ENCODE data around the gene KLF11. TPM values are rescaled to one million over a fixed set of nuclear protein-coding genes. Genes with fewer than 3 reads are reported as not detected.

Gene KLF11
- total RNA-seq, 1 experiment from 2014 or later, result 21.0 TPM

- Mint-ChIP-seq H3K4me1 (ENCODE audit: low read depth, unreplicated experiment) (peaks cover 13% of the 10 kb centered on the region), H3K9me3 (ENCODE audit: unreplicated experiment) (no peaks in the 10 kb centered on the region), H3K27me3 (ENCODE audit: insufficient read depth, unreplicated experiment) (no peaks in the 10 kb centered on the region), H3K4me3 (ENCODE audit: unreplicated experiment) (no peak overlapping the region), H3K36me3 (ENCODE audit: insufficient read depth, unreplicated experiment) (no peaks in the 10 kb centered on the region), H3K27ac (ENCODE audit: unreplicated experiment) (no peak overlapping the region)
- H3K27me3 ChIP-seq (replicated peaks; ENCODE audit: control insufficient read depth, insufficient read depth, low read length), result no peaks in the 10 kb centered on the region
- TF ChIP-seq, protein P1, sequence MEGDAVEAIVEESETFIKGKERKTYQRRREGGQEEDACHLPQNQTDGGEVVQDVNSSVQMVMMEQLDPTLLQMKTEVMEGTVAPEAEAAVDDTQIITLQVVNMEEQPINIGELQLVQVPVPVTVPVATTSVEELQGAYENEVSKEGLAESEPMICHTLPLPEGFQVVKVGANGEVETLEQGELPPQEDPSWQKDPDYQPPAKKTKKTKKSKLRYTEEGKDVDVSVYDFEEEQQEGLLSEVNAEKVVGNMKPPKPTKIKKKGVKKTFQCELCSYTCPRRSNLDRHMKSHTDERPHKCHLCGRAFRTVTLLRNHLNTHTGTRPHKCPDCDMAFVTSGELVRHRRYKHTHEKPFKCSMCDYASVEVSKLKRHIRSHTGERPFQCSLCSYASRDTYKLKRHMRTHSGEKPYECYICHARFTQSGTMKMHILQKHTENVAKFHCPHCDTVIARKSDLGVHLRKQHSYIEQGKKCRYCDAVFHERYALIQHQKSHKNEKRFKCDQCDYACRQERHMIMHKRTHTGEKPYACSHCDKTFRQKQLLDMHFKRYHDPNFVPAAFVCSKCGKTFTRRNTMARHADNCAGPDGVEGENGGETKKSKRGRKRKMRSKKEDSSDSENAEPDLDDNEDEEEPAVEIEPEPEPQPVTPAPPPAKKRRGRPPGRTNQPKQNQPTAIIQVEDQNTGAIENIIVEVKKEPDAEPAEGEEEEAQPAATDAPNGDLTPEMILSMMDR (IDR thresholded peaks at IDR 0.05; ENCODE audit: insufficient read depth in 1 of 2, low read depth in 1 of 2, low read length in 1 of 2, severe bottlenecking in 1 of 2, unreplicated experiment in 1 of 2), result peak in 1 of 2 experiments; percentile 11
- POLR2A ChIA-PET, result no interaction called here
- H3K4me1 ChIP-seq, result no peaks in the 10 kb centered on the region
- DNase-seq, result no peak
- no peaks in the 10 kb centered on the region for H3K36me3 ChIP-seq (ENCODE audit: control insufficient read depth, insufficient read depth, low read length)
- CTCF ChIA-PET, result interaction anchor here (0.7 kb wide), 2 partner anchors 9 to 52 kb away, joined by 3 to 4 read pairs; no protein-coding TSS in a partner anchor
- intact Hi-C loops (cut with micrococcal nuclease; ENCODE audit: unreplicated experiment), result no loop called here
- BruUV-seq (replicated peaks), result no TSS peak
- no peaks in the 10 kb centered on the region for H3K9me3 ChIP-seq
- no peak overlapping the region for H3K4me3 ChIP-seq (ENCODE audit: low read depth, low read length)
These were observed 7.1 kb upstream of the KLF11 start for GRCh38 chr2:10036095-10036884.

GRCh38 chr2:10038123-10038522 is 5.2 kb upstream of the KLF11 start:
- Mint-ChIP-seq H3K4me3 (ENCODE audit: unreplicated experiment) (no peak overlapping the region), H3K27ac (ENCODE audit: unreplicated experiment) (no peak overlapping the region), H3K4me1 (ENCODE audit: low read depth, unreplicated experiment) (peaks cover 22% of the 10 kb centered on the region), H3K27me3 (ENCODE audit: insufficient read depth, unreplicated experiment) (no peaks in the 10 kb centered on the region), H3K9me3 (ENCODE audit: unreplicated experiment) (no peaks in the 10 kb centered on the region), H3K36me3 (ENCODE audit: insufficient read depth, unreplicated experiment) (peaks cover 9% of the 10 kb centered on the region)
- H3K9me3 ChIP-seq, result no peaks in the 10 kb centered on the region
- intact Hi-C loops (cut with micrococcal nuclease; ENCODE audit: unreplicated experiment), result no loop called here
- ChIA-PET CTCF (no interaction called here), POLR2A (no interaction called here)
- TF ChIP-seq, protein P1 (IDR thresholded peaks at IDR 0.05; ENCODE audit: insufficient read depth in 1 of 2, low read depth in 1 of 2, low read length in 1 of 2, severe bottlenecking in 1 of 2, unreplicated experiment in 1 of 2), result no peak
- H3K36me3 ChIP-seq (ENCODE audit: control insufficient read depth, insufficient read depth, low read length), result no peaks in the 10 kb centered on the region
- H3K4me3 ChIP-seq (ENCODE audit: low read depth, low read length), result no peak overlapping the region
- peaks cover 9% of the 10 kb centered on the region; the same call in 1 of the 2 replicates for H3K4me1 ChIP-seq
- BruUV-seq (replicated peaks), result no TSS peak
- no peaks in the 10 kb centered on the region for H3K27me3 ChIP-seq (replicated peaks; ENCODE audit: control insufficient read depth, insufficient read depth, low read length)
- DNase-seq, result no peak

GRCh38 chr2:10038716-10039115 is 4.6 kb upstream of the KLF11 start:
- ChIA-PET POLR2A (no interaction called here), CTCF (no interaction called here)
- Mint-ChIP-seq H3K27ac (ENCODE audit: unreplicated experiment) (no peak overlapping the region), H3K4me1 (ENCODE audit: low read depth, unreplicated experiment) (peaks cover 22% of the 10 kb centered on the region), H3K27me3 (ENCODE audit: insufficient read depth, unreplicated experiment) (no peaks in the 10 kb centered on the region), H3K4me3 (ENCODE audit: unreplicated experiment) (no peak overlapping the region), H3K9me3 (ENCODE audit: unreplicated experiment) (no peaks in the 10 kb centered on the region), H3K36me3 (ENCODE audit: insufficient read depth, unreplicated experiment) (peaks cover 9% of the 10 kb centered on the region)
- H3K4me1 ChIP-seq, result peaks cover 9% of the 10 kb centered on the region; the same call in 1 of the 2 replicates
- no peaks in the 10 kb centered on the region for H3K36me3 ChIP-seq (ENCODE audit: control insufficient read depth, insufficient read depth, low read length)
- intact Hi-C loops (cut with micrococcal nuclease; ENCODE audit: unreplicated experiment), result no loop called here
- no TSS peak for BruUV-seq (replicated peaks)
- DNase-seq, result no peak
- no peaks in the 10 kb centered on the region for H3K9me3 ChIP-seq
- H3K27me3 ChIP-seq (replicated peaks; ENCODE audit: control insufficient read depth, insufficient read depth, low read length), result no peaks in the 10 kb centered on the region
- TF ChIP-seq, protein P1 (IDR thresholded peaks at IDR 0.05; ENCODE audit: insufficient read depth in 1 of 2, low read depth in 1 of 2, low read length in 1 of 2, severe bottlenecking in 1 of 2, unreplicated experiment in 1 of 2), result no peak
- no peak overlapping the region for H3K4me3 ChIP-seq (ENCODE audit: low read depth, low read length)

Measured in Caco-2 (cell line).